Prostate gland (tissue), 2 donors: ENCODE measurements around the gene FNBP1. TPM values are rescaled to one million over a fixed set of nuclear protein-coding genes. Genes with fewer than 3 reads are reported as not detected.
"Not testable (repeated sequence)": the region's sequence is repeated elsewhere in the genome, so short reads cannot be mapped to it uniquely, and the experiment has no call there.

Experiments
- DNase-seq: peaks from one replicate; pipeline ENCODE4 v3.0.0-alpha.2; 2019; ENCODE audit warnings: low spot score
- H3K27ac ChIP-seq, 2 donors: fragments of 200-600 bp; sonication (generic); 2 replicates each; pipeline ENCODE4 v1.5.1; 2017 to 2019
- H3K27me3 ChIP-seq: fragments of 200-600 bp; sonication (generic); replicated peaks from 2 replicates; pipeline ENCODE4 v1.5.1; 2019; ENCODE audit not compliant: insufficient read depth
- H3K36me3 ChIP-seq, 2 donors: fragments of 200-600 bp; sonication (generic); 1 replicate in 1 of 2; 2 replicates in 1 of 2; pipeline versions ENCODE4 v1.5.1 to v1.8.1; 2017 to 2019
- H3K4me1 ChIP-seq: fragments of 200-600 bp; sonication (generic); replicated peaks from 2 replicates; pipeline ENCODE4 v1.5.1; 2019
- H3K4me3 ChIP-seq, 2 donors: fragments of 200-600 bp; sonication (generic); 2 replicates each; pipeline ENCODE4 v1.5.1; 2017 to 2019
- H3K9me3 ChIP-seq: fragments of 200-600 bp; sonication (generic); 2 replicates; pipeline ENCODE4 v1.5.1; 2017
- POLR2A ChIP-seq: fragments of 450-650 bp; IDR thresholded peaks from one replicate; pipeline ENCODE4 v1.6.1; 2016; ENCODE audit warnings: antibody characterized with exemption, mild to moderate bottlenecking
- POLR2AphosphoS5 ChIP-seq: sonication (generic); formaldehyde crosslinking; IDR thresholded peaks from one replicate; pipeline ENCODE4 v1.6.1; 2017; ENCODE audit warnings: antibody characterized with exemption
- WGBS: methylation state at CpG from one replicate; pipeline ENCODE4 v1.1.5; 2018; 5-methylcytosine and 5-hydroxymethylcytosine counted together
- intact Hi-C: fragments of 100-400 bp; cut with DNase I; formaldehyde crosslinking; loops from one replicate; pipeline ENCODE4 v1.14.2; 2022
- total RNA-seq, 2 donors: library from RNA; depleted of rRNA; stranded (reverse); fragments of >200 nt; gene quantifications; one replicate each; pipeline ENCODE4 v1.1.0, GENCODE V29; 2016
- TF ChIP-seq, protein P1 (sequence below), 4 experiments: fragments of 200-600 bp in 2 of 4; fragments of 450-650 bp in 2 of 4; sonication (generic) in 2 of 4; IDR thresholded peaks; 1 replicate in 3 of 4; 2 replicates in 1 of 4; pipeline ENCODE4 v1.5.1; 2016 to 2019; ENCODE audit warnings: antibody characterized with exemption in 4 of 4, mild to moderate bottlenecking in 2 of 4, moderate library complexity in 2 of 4

The FNBP1 gene
- total RNA-seq, 2 donors from 2014 or later: 34.6 to 93.7 TPM

DNA sequence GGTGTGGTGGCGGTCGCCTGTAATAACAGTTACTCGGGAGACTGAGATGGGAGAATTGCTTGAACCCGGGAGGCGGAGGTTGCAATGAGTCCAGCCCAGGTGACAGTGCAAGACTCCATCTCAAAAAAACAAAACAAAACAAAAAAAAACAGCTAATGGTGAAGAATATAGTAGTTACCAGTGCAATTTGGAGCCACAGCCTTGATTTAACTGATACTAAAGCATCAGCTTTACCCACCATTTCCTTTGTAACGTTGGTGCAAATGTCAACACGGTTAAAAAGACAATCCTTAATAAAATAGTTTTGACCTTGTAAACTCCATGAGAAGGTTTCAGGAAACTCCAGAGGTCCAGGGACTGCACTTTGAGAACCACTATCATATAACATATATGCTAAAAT lies 41.8 kb downstream of the FNBP1 start:
- H3K36me3 ChIP-seq: no peaks in the 10 kb centered on the region
- no peak for TF ChIP-seq POLR2AphosphoS5
- TF ChIP-seq POLR2A: no peak
- DNase-seq: no peak
- 75% methylated on average over 7 of the region's 7 CpGs for WGBS
- intact Hi-C loops: no loop called here
- no peaks in the 10 kb centered on the region for H3K27me3 ChIP-seq
- no peaks in the 10 kb centered on the region for H3K9me3 ChIP-seq
- H3K4me1 ChIP-seq: no peaks in the 10 kb centered on the region
- no peak overlapping the region for H3K4me3 ChIP-seq
- no peak overlapping the region for H3K27ac ChIP-seq

- 65% methylated on average over 5 of the region's 5 CpGs for WGBS
- TF ChIP-seq POLR2A (no peak), POLR2AphosphoS5 (no peak)
- TF ChIP-seq, protein P1, sequence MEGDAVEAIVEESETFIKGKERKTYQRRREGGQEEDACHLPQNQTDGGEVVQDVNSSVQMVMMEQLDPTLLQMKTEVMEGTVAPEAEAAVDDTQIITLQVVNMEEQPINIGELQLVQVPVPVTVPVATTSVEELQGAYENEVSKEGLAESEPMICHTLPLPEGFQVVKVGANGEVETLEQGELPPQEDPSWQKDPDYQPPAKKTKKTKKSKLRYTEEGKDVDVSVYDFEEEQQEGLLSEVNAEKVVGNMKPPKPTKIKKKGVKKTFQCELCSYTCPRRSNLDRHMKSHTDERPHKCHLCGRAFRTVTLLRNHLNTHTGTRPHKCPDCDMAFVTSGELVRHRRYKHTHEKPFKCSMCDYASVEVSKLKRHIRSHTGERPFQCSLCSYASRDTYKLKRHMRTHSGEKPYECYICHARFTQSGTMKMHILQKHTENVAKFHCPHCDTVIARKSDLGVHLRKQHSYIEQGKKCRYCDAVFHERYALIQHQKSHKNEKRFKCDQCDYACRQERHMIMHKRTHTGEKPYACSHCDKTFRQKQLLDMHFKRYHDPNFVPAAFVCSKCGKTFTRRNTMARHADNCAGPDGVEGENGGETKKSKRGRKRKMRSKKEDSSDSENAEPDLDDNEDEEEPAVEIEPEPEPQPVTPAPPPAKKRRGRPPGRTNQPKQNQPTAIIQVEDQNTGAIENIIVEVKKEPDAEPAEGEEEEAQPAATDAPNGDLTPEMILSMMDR (IDR thresholded peaks at IDR 0.05): no peak
- Histone ChIP-seq H3K27ac (no peak overlapping the region), H3K4me1 (no peaks in the 10 kb centered on the region), H3K27me3 (no peaks in the 10 kb centered on the region), H3K9me3 (no peaks in the 10 kb centered on the region), H3K36me3 (no peaks in the 10 kb centered on the region), H3K4me3 (no peak overlapping the region)
- intact Hi-C loops: no loop called here
- no peak for DNase-seq
Observed at GRCh38 chr9:129999141-129999510, 43.9 kb downstream of the FNBP1 start.

DNA sequence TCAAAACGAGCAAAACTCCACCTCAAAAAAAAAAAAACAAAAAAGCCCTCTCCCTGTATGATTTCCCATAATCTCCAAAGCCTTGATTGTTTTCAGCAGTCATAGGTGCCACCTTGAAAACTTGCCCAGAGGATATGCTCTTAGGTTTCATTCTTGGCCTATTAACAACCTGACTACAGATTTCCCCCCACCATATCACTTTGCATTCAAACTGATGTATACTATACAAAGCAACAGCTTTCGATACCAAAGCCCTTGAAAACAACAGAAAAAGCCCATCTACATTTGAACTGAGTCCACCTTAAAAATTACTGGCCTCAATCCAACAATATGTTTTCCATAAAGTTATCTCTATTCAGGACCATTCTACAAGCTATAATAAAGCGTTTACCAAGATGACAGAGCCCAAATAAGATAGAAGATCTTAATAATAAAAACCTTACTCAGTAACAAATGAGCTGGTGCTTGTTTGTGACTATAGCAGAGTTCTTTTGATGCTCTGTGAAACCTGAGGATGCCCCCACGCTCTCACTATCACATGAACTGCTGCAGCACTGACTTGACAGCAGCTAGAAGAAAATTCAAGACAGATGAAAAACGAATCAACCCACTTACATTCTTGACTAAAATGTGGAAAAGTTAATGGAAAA lies 44.4 kb downstream of the FNBP1 start:
- TF ChIP-seq, protein P1 (IDR thresholded peaks at IDR 0.05): no peak
- TF ChIP-seq POLR2AphosphoS5 (no peak), POLR2A (no peak)
- no peak overlapping the region for H3K27ac ChIP-seq
- no peak for DNase-seq
- WGBS: 45% methylated on average over 5 of the region's 5 CpGs
- intact Hi-C loops: no loop called here
- no peaks in the 10 kb centered on the region for H3K9me3 ChIP-seq
- no peaks in the 10 kb centered on the region for H3K36me3 ChIP-seq
- no peaks in the 10 kb centered on the region for H3K4me1 ChIP-seq
- no peaks in the 10 kb centered on the region for H3K27me3 ChIP-seq
- H3K4me3 ChIP-seq: no peak overlapping the region

- DNase-seq, H3K27me3 ChIP-seq, H3K27ac ChIP-seq, intact Hi-C loops, H3K4me3 ChIP-seq, H3K4me1 ChIP-seq, H3K36me3 ChIP-seq, H3K9me3 ChIP-seq: not testable (repeated sequence)
- 94% methylated on average over 3 of the region's 3 CpGs for WGBS
Observed at GRCh38 chr9:129997706-129998105, 45.3 kb downstream of the FNBP1 start.

DNA sequence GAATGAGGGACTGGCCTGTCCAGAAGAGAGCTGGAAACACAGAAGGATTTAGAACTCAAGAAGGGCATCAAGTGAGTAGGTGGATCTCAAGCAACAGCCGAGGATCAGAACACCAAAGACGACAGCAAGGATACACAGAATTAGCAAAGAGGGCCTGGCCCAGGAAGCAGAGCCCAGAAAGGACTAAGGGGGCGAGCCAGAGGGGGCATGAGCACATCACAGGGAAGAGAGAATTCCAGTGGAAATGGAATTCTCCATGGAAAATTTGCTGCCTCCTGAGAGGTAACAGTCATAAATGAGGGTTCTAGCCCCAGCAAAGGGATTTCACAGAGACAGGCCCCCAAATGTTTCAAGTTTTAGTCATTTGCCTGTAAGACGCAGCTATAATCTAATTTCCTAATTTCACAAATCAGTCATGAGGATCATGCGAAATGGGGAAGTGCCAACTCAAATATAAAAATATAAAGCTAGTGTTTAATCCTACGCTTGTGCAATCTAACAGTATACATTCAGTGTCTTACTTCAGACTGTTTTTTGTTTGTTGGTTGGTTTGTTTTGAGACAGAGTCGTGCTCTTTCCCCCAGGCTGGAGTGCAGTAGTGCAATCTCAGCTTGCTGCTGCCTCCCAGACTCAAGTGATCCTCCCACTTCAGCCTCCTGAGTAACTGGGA lies 46.7 kb downstream of the FNBP1 start:
- Histone ChIP-seq H3K27me3 (no peaks in the 10 kb centered on the region), H3K27ac (no peak overlapping the region), H3K4me3 (no peak overlapping the region), H3K9me3 (no peaks in the 10 kb centered on the region), H3K36me3 (no peaks in the 10 kb centered on the region), H3K4me1 (no peaks in the 10 kb centered on the region)
- WGBS: 79% methylated on average over 7 of the region's 7 CpGs
- TF ChIP-seq POLR2A (no peak), POLR2AphosphoS5 (no peak)
- TF ChIP-seq, protein P1 (IDR thresholded peaks at IDR 0.05): no peak
- no peak for DNase-seq
- intact Hi-C loops: no loop called here
